ENCODE measurements around the gene ATP8B1. TPM values are rescaled to one million over a fixed set of nuclear protein-coding genes. Genes with fewer than 3 reads are reported as not detected.
A peak's percentile ranks its signal among the peaks of the same experiment; 100 is the strongest.

The ATP8B1 gene
- total and polyA plus RNA-seq, 2 experiments from 2014 or later = 1.7 to 3.0 TPM

DNA sequence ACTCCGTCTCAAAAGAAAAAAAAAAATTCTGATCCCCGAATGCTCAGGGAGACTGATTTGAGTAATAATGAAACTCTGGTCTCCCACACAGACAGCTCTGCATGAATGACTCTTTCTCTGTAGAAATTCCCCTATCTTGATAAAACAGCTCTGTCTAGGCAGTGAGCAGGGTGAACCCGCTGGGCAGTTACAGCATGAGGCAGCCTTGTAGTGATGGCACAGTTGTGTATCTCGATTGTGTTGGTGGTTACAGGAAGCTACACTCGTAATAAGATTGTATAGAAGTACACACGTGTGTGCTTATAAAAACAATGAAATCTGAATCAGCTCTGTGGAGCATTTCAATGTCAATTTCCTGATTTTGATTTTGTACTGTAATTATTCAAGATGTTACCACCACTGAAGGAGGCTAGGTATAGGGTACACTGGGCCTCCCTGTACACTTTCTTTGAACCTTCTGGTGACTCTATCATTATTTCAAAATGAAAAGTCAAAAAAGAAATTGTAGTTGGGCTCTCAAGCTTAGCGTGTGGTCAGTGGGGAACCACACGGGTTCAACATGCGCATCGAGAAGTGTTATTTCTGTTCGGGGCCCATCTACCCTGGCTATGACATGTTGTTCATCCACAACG, 34.9 kb upstream of the ATP8B1 start:
- peak overlapping the region; percentile 80 for H2AFZ ChIP-seq
- no peaks in the 10 kb centered on the region for H3K27me3 ChIP-seq (ENCODE audit: insufficient read depth)
- Mint-ChIP-seq H3K4me1 (peaks cover under 1% of the 10 kb centered on the region; the same call in 1 of the 3 replicates), H3K27ac (no peak overlapping the region), H3K9me3 (no peaks in the 10 kb centered on the region), H3K4me3 (no peak overlapping the region), H3K36me3 (ENCODE audit: low read depth) (no peaks in the 10 kb centered on the region), H3K27me3 (ENCODE audit: insufficient read depth, low read depth, poor library complexity) (no peaks in the 10 kb centered on the region)
- no peak overlapping the region for H3K4me2 ChIP-seq
- DNase-seq (ENCODE audit: low spot score) (no peak), ATAC-seq (peak; percentile 33; the same call in 2 of the 3 replicates)
- no peaks in the 10 kb centered on the region for H3F3A ChIP-seq (replicated peaks; ENCODE audit: low read depth)
- H3K36me3 ChIP-seq (ENCODE audit: insufficient read depth) = no peaks in the 10 kb centered on the region
- H4K20me1 ChIP-seq (replicated peaks; ENCODE audit: insufficient read depth) = no peaks in the 10 kb centered on the region
- H3K9me2 ChIP-seq (ENCODE audit: insufficient read depth) = no peaks in the 10 kb centered on the region
- no peak overlapping the region for H3K27ac ChIP-seq (ENCODE audit: low read depth)
- H3K79me2 ChIP-seq (replicated peaks; ENCODE audit: insufficient read depth) = no peaks in the 10 kb centered on the region
- no peak overlapping the region for H3K4me3 ChIP-seq
- no peaks in the 10 kb centered on the region for H3K4me1 ChIP-seq (ENCODE audit: insufficient read depth)
- no peak for TF ChIP-seq CREB1 (CRISPR knock-in tag; IDR thresholded peaks at IDR 0.05; ENCODE audit: low read depth)
- no peak for TF ChIP-seq EZH2 (IDR thresholded peaks at IDR 0.05; ENCODE audit: low read depth, unreplicated experiment)
- no peak for TF ChIP-seq EZH2phosphoT487 (IDR thresholded peaks at IDR 0.05; ENCODE audit: unreplicated experiment)
- TF ChIP-seq ZNF331 (CRISPR knock-in tag; IDR thresholded peaks at IDR 0.05; ENCODE audit: low read depth) = no peak
- TF ChIP-seq STAT1 (IDR thresholded peaks at IDR 0.05; ENCODE audit: unreplicated experiment) = no peak

DNA sequence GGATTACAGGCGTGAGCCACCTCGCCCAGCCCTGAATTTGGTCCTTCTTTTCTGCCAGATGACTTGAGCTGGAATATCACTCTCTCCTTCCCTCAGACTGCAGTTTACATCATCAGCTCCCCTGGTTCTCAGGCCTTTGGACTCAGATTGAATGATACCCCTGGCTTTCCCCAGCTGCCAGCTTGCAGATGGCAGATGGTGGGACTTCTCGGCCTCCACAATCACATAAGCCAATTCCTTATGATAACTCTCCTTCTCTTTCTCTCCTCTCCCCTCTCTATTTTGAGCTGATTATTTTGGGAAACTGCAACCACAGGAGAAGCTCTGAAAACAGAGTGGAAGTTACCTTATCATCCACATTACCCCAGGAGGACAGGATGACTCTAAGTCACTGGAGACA, 33.4 kb upstream of the ATP8B1 start:
- no peaks in the 10 kb centered on the region for H3K27me3 ChIP-seq (ENCODE audit: insufficient read depth)
- no peaks in the 10 kb centered on the region for H3K9me2 ChIP-seq (ENCODE audit: insufficient read depth)
- Mint-ChIP-seq H3K4me1 (no peaks in the 10 kb centered on the region), H3K27ac (no peak overlapping the region), H3K4me3 (no peak overlapping the region), H3K36me3 (ENCODE audit: low read depth) (no peaks in the 10 kb centered on the region), H3K27me3 (ENCODE audit: insufficient read depth, low read depth, poor library complexity) (no peaks in the 10 kb centered on the region), H3K9me3 (peaks cover 3% of the 10 kb centered on the region; the same call in 2 of the 3 replicates)
- H3K4me2 ChIP-seq = no peak overlapping the region
- H3K36me3 ChIP-seq (ENCODE audit: insufficient read depth) = no peaks in the 10 kb centered on the region
- no peak overlapping the region for H2AFZ ChIP-seq
- ATAC-seq (no peak), DNase-seq (ENCODE audit: low spot score) (no peak)
- no peak overlapping the region for H3K27ac ChIP-seq (ENCODE audit: low read depth)
- TF ChIP-seq EZH2phosphoT487 (IDR thresholded peaks at IDR 0.05; ENCODE audit: unreplicated experiment) (no peak), POLR2AphosphoS5 (IDR thresholded peaks at IDR 0.05; ENCODE audit: low read depth) (no peak)
- H3K4me3 ChIP-seq = no peak overlapping the region
- H3F3A ChIP-seq (replicated peaks; ENCODE audit: low read depth) = no peaks in the 10 kb centered on the region
- no peaks in the 10 kb centered on the region for H4K20me1 ChIP-seq (replicated peaks; ENCODE audit: insufficient read depth)
- no peaks in the 10 kb centered on the region for H3K4me1 ChIP-seq (ENCODE audit: insufficient read depth)
- H3K79me2 ChIP-seq (replicated peaks; ENCODE audit: insufficient read depth) = no peaks in the 10 kb centered on the region

DNA sequence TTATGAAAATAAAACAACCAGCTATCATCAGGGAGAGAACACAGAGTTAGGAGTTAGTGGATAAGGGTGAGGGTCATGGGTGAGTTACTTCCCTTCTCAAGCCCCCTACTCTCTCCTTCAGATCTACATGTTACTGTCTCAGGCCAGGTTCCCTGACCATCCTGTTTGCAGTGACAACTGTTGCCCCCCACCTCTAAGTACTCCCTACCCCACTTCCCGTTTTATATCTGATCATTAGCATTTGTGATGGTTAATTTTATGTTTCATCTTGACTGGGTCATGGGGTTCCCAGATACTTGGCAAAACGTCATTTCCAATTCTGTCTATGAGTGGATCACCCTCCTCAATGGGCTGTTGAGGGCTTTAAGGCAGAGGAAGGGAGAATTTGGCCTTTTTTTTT, 32.8 kb upstream of the ATP8B1 start:
- no peaks in the 10 kb centered on the region for H3K36me3 Mint-ChIP-seq (ENCODE audit: low read depth)
- ATAC-seq = no peak
- no peak overlapping the region for H3K27ac Mint-ChIP-seq
- no peaks in the 10 kb centered on the region for H3K9me2 ChIP-seq (ENCODE audit: insufficient read depth)
- no peaks in the 10 kb centered on the region for H3F3A ChIP-seq (replicated peaks; ENCODE audit: low read depth)
- no peaks in the 10 kb centered on the region for H3K4me1 Mint-ChIP-seq
- no peak overlapping the region for H2AFZ ChIP-seq
- no peaks in the 10 kb centered on the region for H4K20me1 ChIP-seq (replicated peaks; ENCODE audit: insufficient read depth)
- no peak overlapping the region for H3K4me3 Mint-ChIP-seq
- H3K4me3 ChIP-seq = no peak overlapping the region
- no peak for DNase-seq (ENCODE audit: low spot score)
- H3K27me3 Mint-ChIP-seq (ENCODE audit: insufficient read depth, low read depth, poor library complexity) = no peaks in the 10 kb centered on the region
- no peaks in the 10 kb centered on the region for H3K79me2 ChIP-seq (replicated peaks; ENCODE audit: insufficient read depth)
- peaks cover 7% of the 10 kb centered on the region for H3K9me3 Mint-ChIP-seq
- H3K27ac ChIP-seq (ENCODE audit: low read depth) = no peak overlapping the region
- no peaks in the 10 kb centered on the region for H3K36me3 ChIP-seq (ENCODE audit: insufficient read depth)
- H3K4me1 ChIP-seq (ENCODE audit: insufficient read depth) = no peaks in the 10 kb centered on the region
- no peaks in the 10 kb centered on the region for H3K27me3 ChIP-seq (ENCODE audit: insufficient read depth)
- no peak overlapping the region for H3K4me2 ChIP-seq
- TF ChIP-seq POLR2AphosphoS5 (IDR thresholded peaks at IDR 0.05; ENCODE audit: low read depth) = no peak
- no peak for TF ChIP-seq JUNB (IDR thresholded peaks at IDR 0.05; ENCODE audit: unreplicated experiment)
- TF ChIP-seq NANOG (IDR thresholded peaks at IDR 0.05; ENCODE audit: borderline replicate concordance) = no peak
- no peak for TF ChIP-seq ZNF114 (CRISPR knock-in tag; IDR thresholded peaks at IDR 0.05)
- TF ChIP-seq STAT1 (IDR thresholded peaks at IDR 0.05; ENCODE audit: unreplicated experiment) = no peak
- TF ChIP-seq, protein P1, sequence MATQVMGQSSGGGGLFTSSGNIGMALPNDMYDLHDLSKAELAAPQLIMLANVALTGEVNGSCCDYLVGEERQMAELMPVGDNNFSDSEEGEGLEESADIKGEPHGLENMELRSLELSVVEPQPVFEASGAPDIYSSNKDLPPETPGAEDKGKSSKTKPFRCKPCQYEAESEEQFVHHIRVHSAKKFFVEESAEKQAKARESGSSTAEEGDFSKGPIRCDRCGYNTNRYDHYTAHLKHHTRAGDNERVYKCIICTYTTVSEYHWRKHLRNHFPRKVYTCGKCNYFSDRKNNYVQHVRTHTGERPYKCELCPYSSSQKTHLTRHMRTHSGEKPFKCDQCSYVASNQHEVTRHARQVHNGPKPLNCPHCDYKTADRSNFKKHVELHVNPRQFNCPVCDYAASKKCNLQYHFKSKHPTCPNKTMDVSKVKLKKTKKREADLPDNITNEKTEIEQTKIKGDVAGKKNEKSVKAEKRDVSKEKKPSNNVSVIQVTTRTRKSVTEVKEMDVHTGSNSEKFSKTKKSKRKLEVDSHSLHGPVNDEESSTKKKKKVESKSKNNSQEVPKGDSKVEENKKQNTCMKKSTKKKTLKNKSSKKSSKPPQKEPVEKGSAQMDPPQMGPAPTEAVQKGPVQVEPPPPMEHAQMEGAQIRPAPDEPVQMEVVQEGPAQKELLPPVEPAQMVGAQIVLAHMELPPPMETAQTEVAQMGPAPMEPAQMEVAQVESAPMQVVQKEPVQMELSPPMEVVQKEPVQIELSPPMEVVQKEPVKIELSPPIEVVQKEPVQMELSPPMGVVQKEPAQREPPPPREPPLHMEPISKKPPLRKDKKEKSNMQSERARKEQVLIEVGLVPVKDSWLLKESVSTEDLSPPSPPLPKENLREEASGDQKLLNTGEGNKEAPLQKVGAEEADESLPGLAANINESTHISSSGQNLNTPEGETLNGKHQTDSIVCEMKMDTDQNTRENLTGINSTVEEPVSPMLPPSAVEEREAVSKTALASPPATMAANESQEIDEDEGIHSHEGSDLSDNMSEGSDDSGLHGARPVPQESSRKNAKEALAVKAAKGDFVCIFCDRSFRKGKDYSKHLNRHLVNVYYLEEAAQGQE (IDR thresholded peaks at IDR 0.05; ENCODE audit: unreplicated experiment) = no peak
